GM19438 (cell line): ENCODE data around the gene SERPINA12.

ENCODE experiments used
- ATAC-seq: cut with Tn5 transposase; IDR thresholded peaks from one replicate; pipeline ENCODE4 v1.9.1; 2021; ENCODE audit warnings: low read depth; ENCODE audit not compliant: unreplicated experiment

The SERPINA12 gene

GRCh38 chr14:94467728-94468520 lies 41.3 kb downstream of the SERPINA12 start:
- ATAC-seq: no peak

- no peak for ATAC-seq
Observed at GRCh38 chr14:94466706-94467370, 42.4 kb downstream of the SERPINA12 start.

DNA sequence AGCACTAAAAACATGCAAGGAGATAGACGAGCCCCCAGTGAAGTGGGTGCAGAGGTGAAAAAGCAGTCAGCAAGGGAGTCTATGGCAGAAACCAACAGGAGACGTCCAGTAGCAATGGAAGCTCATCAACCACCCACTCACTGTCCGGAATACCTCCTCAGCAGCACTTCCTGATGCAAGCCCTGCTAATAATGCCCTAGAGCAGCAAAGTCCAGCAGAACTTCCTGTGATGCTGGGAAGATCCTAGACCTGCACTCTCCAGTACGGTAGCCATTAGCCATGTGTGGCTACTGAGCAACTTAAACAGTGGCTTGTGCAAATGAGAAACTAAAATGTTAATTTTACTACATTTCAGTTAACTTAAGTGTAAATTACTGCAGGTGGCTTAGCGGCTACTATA lies 44.2 kb downstream of the SERPINA12 start:
- ATAC-seq: no peak

- ATAC-seq: no peak
Observed at GRCh38 chr14:94464290-94464689, 45.0 kb downstream of the SERPINA12 start.

- ATAC-seq: no peak
Observed at GRCh38 chr14:94462763-94463572, 46.3 kb downstream of the SERPINA12 start.

DNA sequence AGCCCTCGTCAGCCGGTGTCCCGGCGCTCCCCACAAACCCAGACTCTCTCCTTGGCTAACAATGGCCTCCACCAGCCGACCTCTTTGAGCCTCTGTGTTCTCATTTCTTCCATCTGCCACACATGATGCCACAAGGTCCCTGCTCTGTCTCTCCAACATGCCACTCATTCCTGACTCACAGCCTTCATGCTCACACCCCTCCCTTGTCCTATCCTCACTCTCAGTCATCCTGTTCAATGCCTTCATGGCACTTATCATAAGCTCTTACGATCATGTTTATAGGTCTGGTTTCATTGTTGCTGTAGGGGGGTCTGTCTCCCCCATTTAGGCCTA lies 47.1 kb downstream of the SERPINA12 start:
- ATAC-seq: no peak

- ATAC-seq: no peak
Observed at GRCh38 chr14:94461526-94462218, 47.6 kb downstream of the SERPINA12 start.

DNA sequence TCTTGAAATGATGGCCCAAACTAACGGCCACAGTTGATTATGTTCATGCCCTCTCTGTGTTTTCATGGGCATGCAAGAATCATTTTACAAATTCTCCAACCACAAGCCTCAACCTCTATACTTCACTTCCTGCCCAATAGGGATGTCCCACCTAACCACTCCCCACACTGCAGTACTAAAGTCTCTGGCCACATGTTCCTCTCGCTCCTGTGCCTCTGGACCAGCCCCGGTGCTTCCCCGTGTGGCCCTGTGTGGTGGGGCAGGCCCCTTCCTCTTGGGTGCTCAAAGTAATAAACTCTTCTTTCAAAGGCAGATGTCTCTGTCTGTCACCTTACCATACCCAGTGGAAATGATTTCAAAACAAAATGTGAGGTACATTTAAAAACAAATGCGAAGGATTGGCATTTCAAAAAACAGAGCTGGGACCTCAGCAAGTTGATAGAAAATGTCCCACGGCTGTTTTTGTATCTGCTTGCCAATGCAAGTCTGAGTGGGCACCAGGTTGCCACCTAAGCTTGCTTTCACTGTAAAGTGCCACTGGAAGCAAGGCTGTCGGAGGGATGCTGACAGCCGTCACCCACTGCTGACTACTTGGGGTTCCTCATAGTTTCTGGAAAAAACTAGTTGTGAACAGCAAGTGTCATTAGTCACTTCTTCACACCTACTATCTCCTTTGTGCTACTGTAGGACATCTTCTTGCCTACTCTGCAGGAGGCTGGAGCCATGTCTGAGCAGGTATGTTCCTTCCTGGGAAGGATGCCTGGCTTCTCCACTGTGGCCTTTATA lies 48.4 kb downstream of the SERPINA12 start:
- no peak for ATAC-seq

DNA sequence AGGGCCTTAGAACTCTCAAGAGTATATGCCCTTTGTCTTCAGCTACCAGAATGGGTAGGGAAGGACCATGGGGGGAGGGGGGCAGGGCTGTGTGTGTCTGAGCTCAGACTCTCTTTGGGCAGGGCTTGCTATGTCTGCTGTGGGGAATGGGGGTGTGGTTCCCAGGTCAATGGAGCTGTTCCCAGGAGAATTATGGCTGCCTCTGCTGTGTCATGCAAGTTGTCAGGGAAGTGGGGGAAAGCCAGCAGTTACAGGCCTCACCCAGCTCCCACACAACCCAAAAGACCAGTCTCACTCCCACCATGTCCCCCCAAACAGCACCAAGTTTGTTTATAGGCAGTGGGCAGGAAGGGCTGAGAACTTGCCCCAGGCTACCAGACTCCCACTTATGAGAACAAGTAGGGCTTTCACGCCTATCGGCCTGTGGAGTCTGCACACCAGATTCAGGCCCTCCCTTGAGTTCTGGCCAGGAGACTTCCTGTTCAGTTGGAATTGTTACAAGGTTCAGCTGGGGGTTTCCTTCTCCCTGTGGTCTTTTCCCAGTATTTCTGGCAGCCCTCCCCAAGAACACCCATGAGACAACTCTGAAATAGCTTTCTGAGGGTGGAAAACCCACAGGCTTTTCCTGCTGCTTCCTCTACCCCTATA lies 50.6 kb downstream of the SERPINA12 start:
- ATAC-seq: no peak

DNA sequence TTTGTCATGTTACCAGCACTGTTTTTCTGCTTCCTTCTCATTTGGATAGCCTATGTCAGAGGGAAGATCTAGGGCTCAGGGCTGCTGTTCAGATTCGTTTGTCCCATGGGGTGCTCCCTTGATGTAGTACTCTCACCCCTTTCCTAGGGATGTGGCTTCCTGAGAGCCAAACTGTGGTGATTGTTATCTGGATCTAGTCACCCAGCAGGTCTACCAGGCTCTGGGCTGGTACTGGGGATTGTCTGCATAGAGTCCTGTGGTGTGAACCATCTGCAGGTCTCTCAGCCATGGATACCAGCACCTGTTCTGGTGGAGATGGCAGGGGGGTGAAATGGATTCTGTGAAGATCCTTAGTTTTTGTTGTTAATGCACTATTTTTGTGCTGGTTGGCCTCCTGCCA lies 51.2 kb downstream of the SERPINA12 start:
- no peak for ATAC-seq

GRCh38 chr14:94455928-94456327 lies 53.3 kb downstream of the SERPINA12 start:
- ATAC-seq: no peak

DNA sequence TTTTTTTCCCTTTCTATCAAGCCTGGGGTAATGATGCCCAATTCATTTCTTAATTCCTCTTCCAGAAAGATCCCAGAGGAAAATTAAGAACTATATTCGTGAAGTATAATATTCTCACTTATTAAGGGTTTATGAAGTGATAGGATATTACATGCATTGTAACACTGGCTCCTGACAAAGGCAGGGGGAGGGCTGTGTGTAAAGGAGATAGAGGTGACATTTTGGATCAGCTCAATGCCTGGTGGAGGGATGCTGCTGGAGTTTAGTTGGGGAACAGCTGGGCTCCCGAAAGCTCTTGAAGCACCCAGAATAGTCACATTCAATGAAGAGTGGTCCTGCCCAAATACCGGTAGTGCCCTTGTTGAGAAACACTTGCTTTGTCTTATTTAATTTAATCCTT lies 57.4 kb downstream of the SERPINA12 start:
- ATAC-seq: no peak

- ATAC-seq: no peak
Observed at GRCh38 chr14:94451091-94451771, 58.0 kb downstream of the SERPINA12 start.

DNA sequence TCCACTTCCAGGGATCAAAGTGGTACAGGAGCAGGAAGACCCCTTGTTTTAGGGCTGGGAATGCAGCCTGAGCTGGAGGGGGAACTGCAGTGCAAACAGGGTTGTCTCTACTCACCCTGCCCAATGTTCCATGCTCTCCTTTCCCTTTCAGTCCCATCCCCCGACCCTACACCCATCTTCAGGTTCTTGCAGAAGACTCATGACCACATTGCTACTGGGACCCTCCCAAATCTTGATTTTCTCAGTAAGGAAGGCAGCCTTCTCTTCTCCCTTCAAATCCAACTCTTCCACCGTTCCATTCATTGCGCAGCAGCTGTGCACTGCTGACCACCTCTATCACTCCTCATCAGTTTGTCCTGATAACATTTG lies 58.6 kb downstream of the SERPINA12 start:
- ATAC-seq: no peak

- ATAC-seq: no peak
Observed at GRCh38 chr14:94449930-94450329, 59.3 kb downstream of the SERPINA12 start.

GRCh38 chr14:94448071-94448808 lies 61.0 kb downstream of the SERPINA12 start:
- no peak for ATAC-seq

GRCh38 chr14:94447206-94447605 lies 62.1 kb downstream of the SERPINA12 start:
- no peak for ATAC-seq

GRCh38 chr14:94446126-94446525 lies 63.1 kb downstream of the SERPINA12 start:
- ATAC-seq: no peak
